ENCODE measurements around the gene SOX6.
"Not testable (repeated sequence)": the region's sequence is repeated elsewhere in the genome, so short reads cannot be mapped to it uniquely, and the experiment has no call there.

The SOX6 gene

DNA sequence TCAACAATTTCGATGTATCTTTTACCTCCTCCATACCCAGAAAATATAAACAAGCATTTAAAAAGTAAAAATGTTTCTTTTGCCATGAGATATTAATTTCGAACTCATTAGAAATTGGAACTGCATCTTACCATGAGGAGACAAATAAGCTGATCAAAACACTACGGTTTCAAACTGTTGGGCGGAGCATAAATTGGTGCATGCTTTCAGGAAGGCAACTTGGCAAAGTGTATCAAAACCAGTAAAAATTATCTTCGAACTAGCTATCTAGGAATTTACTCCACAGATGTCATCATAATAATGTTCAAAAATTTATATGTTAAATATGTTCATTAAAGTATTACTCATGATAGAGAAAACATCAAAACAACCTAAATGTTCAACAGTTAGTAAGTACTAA is 21.4 kb upstream of the SOX6 start:
- H3K4me1 ChIP-seq (ENCODE audit: insufficient read depth, low read length, poor library complexity, severe bottlenecking): peaks cover 11% of the 10 kb centered on the region
- no peak for TF ChIP-seq EZH2phosphoT487 (IDR thresholded peaks at IDR 0.05; ENCODE audit: borderline replicate concordance)
- TF ChIP-seq, protein P1, sequence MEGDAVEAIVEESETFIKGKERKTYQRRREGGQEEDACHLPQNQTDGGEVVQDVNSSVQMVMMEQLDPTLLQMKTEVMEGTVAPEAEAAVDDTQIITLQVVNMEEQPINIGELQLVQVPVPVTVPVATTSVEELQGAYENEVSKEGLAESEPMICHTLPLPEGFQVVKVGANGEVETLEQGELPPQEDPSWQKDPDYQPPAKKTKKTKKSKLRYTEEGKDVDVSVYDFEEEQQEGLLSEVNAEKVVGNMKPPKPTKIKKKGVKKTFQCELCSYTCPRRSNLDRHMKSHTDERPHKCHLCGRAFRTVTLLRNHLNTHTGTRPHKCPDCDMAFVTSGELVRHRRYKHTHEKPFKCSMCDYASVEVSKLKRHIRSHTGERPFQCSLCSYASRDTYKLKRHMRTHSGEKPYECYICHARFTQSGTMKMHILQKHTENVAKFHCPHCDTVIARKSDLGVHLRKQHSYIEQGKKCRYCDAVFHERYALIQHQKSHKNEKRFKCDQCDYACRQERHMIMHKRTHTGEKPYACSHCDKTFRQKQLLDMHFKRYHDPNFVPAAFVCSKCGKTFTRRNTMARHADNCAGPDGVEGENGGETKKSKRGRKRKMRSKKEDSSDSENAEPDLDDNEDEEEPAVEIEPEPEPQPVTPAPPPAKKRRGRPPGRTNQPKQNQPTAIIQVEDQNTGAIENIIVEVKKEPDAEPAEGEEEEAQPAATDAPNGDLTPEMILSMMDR (conservative IDR thresholded peaks at IDR 0.05; ENCODE audit: low read length): no peak

DNA sequence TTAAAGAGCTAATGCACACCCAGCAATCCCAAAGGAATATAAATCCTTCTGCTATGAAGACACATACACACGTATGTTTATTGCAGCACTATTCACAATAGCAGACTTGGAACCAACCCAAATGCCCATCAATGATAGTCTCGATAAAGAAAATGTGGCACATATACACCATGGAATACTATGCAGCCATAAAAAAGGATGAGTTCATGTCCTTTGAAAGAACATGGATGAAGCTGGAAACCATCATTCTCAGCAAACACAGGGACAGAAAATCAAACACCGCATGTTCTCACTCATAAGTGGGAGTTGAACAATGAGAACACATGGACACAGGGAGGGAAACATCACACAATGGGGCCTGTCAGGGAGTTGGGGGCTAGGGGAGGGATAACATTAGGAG is 19.3 kb upstream of the SOX6 start:
- H3K4me1 ChIP-seq (ENCODE audit: insufficient read depth, low read length, poor library complexity, severe bottlenecking): peaks cover 11% of the 10 kb centered on the region
- H4K20me1 ChIP-seq (ENCODE audit: insufficient read depth, low read length, poor library complexity, severe bottlenecking); H3K9me3 ChIP-seq (ENCODE audit: insufficient read depth, low read depth, low read length); H2AFZ ChIP-seq (ENCODE audit: low read length); H3K79me2 ChIP-seq (ENCODE audit: insufficient read depth, low read length); H3K36me3 ChIP-seq (ENCODE audit: insufficient read depth, low read length); H3K4me2 ChIP-seq (ENCODE audit: low read depth, low read length, poor library complexity, severe bottlenecking); H3K27me3 ChIP-seq (ENCODE audit: insufficient read depth, low read length, poor library complexity, severe bottlenecking); H3F3A ChIP-seq (ENCODE audit: low read depth); H3K9ac ChIP-seq (ENCODE audit: low read depth, low read length, poor library complexity, severe bottlenecking); H3K9me2 ChIP-seq (replicated peaks; ENCODE audit: low read depth, low read length); H3K4me3 ChIP-seq (ENCODE audit: low read length, poor library complexity, severe bottlenecking): not testable (repeated sequence)

More for the DNA sequence above, 21.4 kb upstream of the SOX6 start:
- H3K4me3 ChIP-seq (ENCODE audit: low read length, poor library complexity, severe bottlenecking): no peak overlapping the region
- no peaks in the 10 kb centered on the region for H3K36me3 ChIP-seq (ENCODE audit: insufficient read depth, low read length)
- H3F3A ChIP-seq (ENCODE audit: low read depth): no peaks in the 10 kb centered on the region
- no peak overlapping the region for H2AFZ ChIP-seq (ENCODE audit: low read length)
- H3K4me2 ChIP-seq (ENCODE audit: low read depth, low read length, poor library complexity, severe bottlenecking): no peak overlapping the region
- H3K79me2 ChIP-seq (ENCODE audit: insufficient read depth, low read length): no peaks in the 10 kb centered on the region
- H3K9me3 ChIP-seq (ENCODE audit: insufficient read depth, low read depth, low read length): no peaks in the 10 kb centered on the region
- H3K9me2 ChIP-seq (replicated peaks; ENCODE audit: low read depth, low read length): no peaks in the 10 kb centered on the region
- H3K27me3 ChIP-seq (ENCODE audit: insufficient read depth, low read length, poor library complexity, severe bottlenecking): no peaks in the 10 kb centered on the region
- no peak overlapping the region for H3K9ac ChIP-seq (ENCODE audit: low read depth, low read length, poor library complexity, severe bottlenecking)
- H4K20me1 ChIP-seq (ENCODE audit: insufficient read depth, low read length, poor library complexity, severe bottlenecking): no peaks in the 10 kb centered on the region

DNA sequence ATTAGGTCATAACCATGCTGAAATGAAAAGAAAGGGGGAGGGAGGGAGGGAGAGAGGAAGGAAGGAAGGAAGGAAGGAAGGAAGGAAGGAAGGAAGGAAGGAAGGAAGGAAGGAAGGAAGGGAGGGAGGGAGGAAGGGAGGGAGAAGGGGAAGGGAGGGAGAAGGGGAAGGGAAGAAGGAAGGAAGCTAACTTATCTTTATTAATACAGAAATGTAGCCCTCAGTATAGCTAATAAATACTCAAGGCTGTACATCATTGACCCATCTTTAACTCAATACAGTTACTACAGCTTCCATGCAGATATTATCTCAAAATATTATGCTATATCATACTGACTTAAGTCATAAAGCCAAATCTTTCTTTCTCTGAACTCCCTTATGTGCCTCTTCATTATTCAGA is 17.4 kb upstream of the SOX6 start:
- H4K20me1 ChIP-seq (ENCODE audit: insufficient read depth, low read length, poor library complexity, severe bottlenecking): no peaks in the 10 kb centered on the region
- no peak overlapping the region for H3K9ac ChIP-seq (ENCODE audit: low read depth, low read length, poor library complexity, severe bottlenecking)
- TF ChIP-seq, protein P1 (conservative IDR thresholded peaks at IDR 0.05; ENCODE audit: low read length): no peak
- TF ChIP-seq EZH2phosphoT487 (IDR thresholded peaks at IDR 0.05; ENCODE audit: borderline replicate concordance): no peak
- no peaks in the 10 kb centered on the region for H3K27me3 ChIP-seq (ENCODE audit: insufficient read depth, low read length, poor library complexity, severe bottlenecking)
- H3K36me3 ChIP-seq (ENCODE audit: insufficient read depth, low read length): no peaks in the 10 kb centered on the region
- no peaks in the 10 kb centered on the region for H3K9me2 ChIP-seq (replicated peaks; ENCODE audit: low read depth, low read length)
- H3K4me1 ChIP-seq (ENCODE audit: insufficient read depth, low read length, poor library complexity, severe bottlenecking): peaks cover 11% of the 10 kb centered on the region
- no peak overlapping the region for H3K4me3 ChIP-seq (ENCODE audit: low read length, poor library complexity, severe bottlenecking)
- no peaks in the 10 kb centered on the region for H3F3A ChIP-seq (ENCODE audit: low read depth)
- H3K4me2 ChIP-seq (ENCODE audit: low read depth, low read length, poor library complexity, severe bottlenecking): no peak overlapping the region
- no peaks in the 10 kb centered on the region for H3K79me2 ChIP-seq (ENCODE audit: insufficient read depth, low read length)
- no peak overlapping the region for H2AFZ ChIP-seq (ENCODE audit: low read length)
- no peaks in the 10 kb centered on the region for H3K9me3 ChIP-seq (ENCODE audit: insufficient read depth, low read depth, low read length)

- no peak for TF ChIP-seq EZH2phosphoT487 (IDR thresholded peaks at IDR 0.05; ENCODE audit: borderline replicate concordance)
- TF ChIP-seq, protein P1 (conservative IDR thresholded peaks at IDR 0.05; ENCODE audit: low read length): no peak
- H3K4me1 ChIP-seq (ENCODE audit: insufficient read depth, low read length, poor library complexity, severe bottlenecking): peaks cover 11% of the 10 kb centered on the region
- no peak overlapping the region for H2AFZ ChIP-seq (ENCODE audit: low read length)
These were observed 16.0 kb upstream of the SOX6 start for GRCh38 chr11:16372355-16372754.

More at GRCh38 chr11:16372355-16372754, 16.0 kb upstream of the SOX6 start:
- no peaks in the 10 kb centered on the region for H3K79me2 ChIP-seq (ENCODE audit: insufficient read depth, low read length)
- no peaks in the 10 kb centered on the region for H3F3A ChIP-seq (ENCODE audit: low read depth)
- peaks cover 3% of the 10 kb centered on the region for H3K27me3 ChIP-seq (ENCODE audit: insufficient read depth, low read length, poor library complexity, severe bottlenecking)
- no peak overlapping the region for H3K9ac ChIP-seq (ENCODE audit: low read depth, low read length, poor library complexity, severe bottlenecking)
- no peak overlapping the region for H3K4me3 ChIP-seq (ENCODE audit: low read length, poor library complexity, severe bottlenecking)
- H3K9me2 ChIP-seq (replicated peaks; ENCODE audit: low read depth, low read length): no peaks in the 10 kb centered on the region
- no peaks in the 10 kb centered on the region for H3K36me3 ChIP-seq (ENCODE audit: insufficient read depth, low read length)
- H3K4me2 ChIP-seq (ENCODE audit: low read depth, low read length, poor library complexity, severe bottlenecking): no peak overlapping the region
- H3K9me3 ChIP-seq (ENCODE audit: insufficient read depth, low read depth, low read length): no peaks in the 10 kb centered on the region
- no peaks in the 10 kb centered on the region for H4K20me1 ChIP-seq (ENCODE audit: insufficient read depth, low read length, poor library complexity, severe bottlenecking)

All from Loucy (cell line).